HG02885 (cell line): Measurements from ENCODE around the gene OR52A5.
A peak's percentile ranks its signal among the peaks of the same experiment; 100 is the strongest.
"Not testable (repeated sequence)": the region's sequence is repeated elsewhere in the genome, so short reads cannot be mapped to it uniquely, and the experiment has no call there.

Experiments
- ATAC-seq: cut with Tn5 transposase; IDR thresholded peaks from one replicate; pipeline ENCODE4 v1.9.1; 2021; ENCODE audit warnings: mild to moderate bottlenecking; ENCODE audit not compliant: unreplicated experiment, poor library complexity

Gene OR52A5

GRCh38 chr11:5137996-5138395, at the start of gene OR52A5:
OR52A5 (minus strand) TSS chr11:5138356; CDS start chr11:5132642, 5,714 bp downstream.
- ATAC-seq: no peak

- no peak for ATAC-seq
Observed at GRCh38 chr11:5178046-5178837, 40.1 kb upstream of the OR52A5 start.

- ATAC-seq: no peak
Observed at GRCh38 chr11:5174934-5175333, 36.8 kb upstream of the OR52A5 start.

GRCh38 chr11:5171856-5172255, 33.7 kb upstream of the OR52A5 start:
- no peak for ATAC-seq

GRCh38 chr11:5165898-5166297, 27.7 kb upstream of the OR52A5 start:
- not testable (repeated sequence) for ATAC-seq

GRCh38 chr11:5164807-5165206, 26.7 kb upstream of the OR52A5 start:
- not testable (repeated sequence) for ATAC-seq

GRCh38 chr11:5161045-5161444, 22.9 kb upstream of the OR52A5 start:
- ATAC-seq: not testable (repeated sequence)

- ATAC-seq: not testable (repeated sequence)
Observed at GRCh38 chr11:5160217-5160616, 22.1 kb upstream of the OR52A5 start.

GRCh38 chr11:5159806-5160205, 21.6 kb upstream of the OR52A5 start:
- ATAC-seq: no peak

GRCh38 chr11:5154657-5155056, 16.5 kb upstream of the OR52A5 start, which contains the start of gene OR52A1:
OR52A1 (minus strand) TSS chr11:5154757; CDS start chr11:5152369, 2,388 bp downstream.
- ATAC-seq: no peak

GRCh38 chr11:5153574-5154431, 15.6 kb upstream of the OR52A5 start:
- ATAC-seq: no peak

GRCh38 chr11:5151713-5152153, 13.6 kb upstream of the OR52A5 start:
- no peak for ATAC-seq

GRCh38 chr11:5144206-5144605, 6.0 kb upstream of the OR52A5 start:
- not testable (repeated sequence) for ATAC-seq

GRCh38 chr11:5137014-5137413, 1.1 kb downstream of the OR52A5 start:
- no peak for ATAC-seq

- ATAC-seq: no peak
Observed at GRCh38 chr11:5136261-5136660, 1.9 kb downstream of the OR52A5 start.

GRCh38 chr11:5131584-5132335, 6.4 kb downstream of the OR52A5 start:
- ATAC-seq: no peak

- no peak for ATAC-seq
Observed at GRCh38 chr11:5129457-5129877, 8.7 kb downstream of the OR52A5 start.

GRCh38 chr11:5124891-5125620, 13.1 kb downstream of the OR52A5 start:
- no peak for ATAC-seq

GRCh38 chr11:5123802-5124521, 14.2 kb downstream of the OR52A5 start:
- peak; percentile 97 for ATAC-seq
